Omental fat pad (tissue), 4 donors: Measurements from ENCODE around the gene RPS27L. TPM values are rescaled to one million over a fixed set of nuclear protein-coding genes. Genes with fewer than 3 reads are reported as not detected.

Source experiments
- ATAC-seq: fragments of 150-250 bp; one replicate; pipeline ENCODE4 v1.9.1; 2016; ENCODE audit warnings: mild to moderate bottlenecking, moderate library complexity; ENCODE audit not compliant: low FRiP score
- DNase-seq: peaks from one replicate; pipeline ENCODE4 v3.0.0-alpha.2; 2019; ENCODE audit warnings: low spot score
- CTCF ChIP-seq, 3 donors: fragments of 450-650 bp; IDR thresholded peaks; one replicate each; pipeline ENCODE4 v1.5.1; 2016 to 2017; ENCODE audit warnings: antibody characterized with exemption in 3 of 3, mild to moderate bottlenecking in 3 of 3, moderate library complexity in 2 of 3
- total RNA-seq, 4 donors: library from RNA; depleted of rRNA; stranded (reverse); fragments of >200 nt; gene quantifications; one replicate each; pipeline ENCODE4 v1.1.0, GENCODE V29; 2016

RPS27L gene
- total RNA-seq, 4 donors from 2014 or later, result 71.3 to 107 (median 83.2) TPM

- no peak for ATAC-seq
- no peak for TF ChIP-seq CTCF (IDR thresholded peaks at IDR 0.05)
- DNase-seq, result no peak
Observed at GRCh38 chr15:63187589-63188226, 30.4 kb upstream of the RPS27L start.

GRCh38 chr15:63186065-63186464 is 28.8 kb upstream of the RPS27L start:
- no peak for TF ChIP-seq CTCF (IDR thresholded peaks at IDR 0.05)
- DNase-seq (no peak), ATAC-seq (no peak)

GRCh38 chr15:63185206-63185605 is 27.9 kb upstream of the RPS27L start:
- no peak for DNase-seq
- no peak for TF ChIP-seq CTCF (IDR thresholded peaks at IDR 0.05)
- ATAC-seq, result no peak

- ATAC-seq, result no peak
- TF ChIP-seq CTCF (IDR thresholded peaks at IDR 0.05), result no peak
- no peak for DNase-seq
Observed at GRCh38 chr15:63181648-63182047, 24.4 kb upstream of the RPS27L start.

- no peak for TF ChIP-seq CTCF (IDR thresholded peaks at IDR 0.05)
- ATAC-seq, result no peak
Observed at GRCh38 chr15:63180746-63181145, 23.5 kb upstream of the RPS27L start.

GRCh38 chr15:63178034-63178433 is 20.8 kb upstream of the RPS27L start:
- no peak for DNase-seq
- no peak for ATAC-seq
- no peak for TF ChIP-seq CTCF (IDR thresholded peaks at IDR 0.05)

More at GRCh38 chr15:63180746-63181145, 23.5 kb upstream of the RPS27L start:
- no peak for DNase-seq

- no peak for TF ChIP-seq CTCF (IDR thresholded peaks at IDR 0.05)
- DNase-seq (no peak), ATAC-seq (no peak)
Observed at GRCh38 chr15:63176302-63176701, 19.0 kb upstream of the RPS27L start.
